Measurements from ENCODE around the gene PRR36.

DNA sequence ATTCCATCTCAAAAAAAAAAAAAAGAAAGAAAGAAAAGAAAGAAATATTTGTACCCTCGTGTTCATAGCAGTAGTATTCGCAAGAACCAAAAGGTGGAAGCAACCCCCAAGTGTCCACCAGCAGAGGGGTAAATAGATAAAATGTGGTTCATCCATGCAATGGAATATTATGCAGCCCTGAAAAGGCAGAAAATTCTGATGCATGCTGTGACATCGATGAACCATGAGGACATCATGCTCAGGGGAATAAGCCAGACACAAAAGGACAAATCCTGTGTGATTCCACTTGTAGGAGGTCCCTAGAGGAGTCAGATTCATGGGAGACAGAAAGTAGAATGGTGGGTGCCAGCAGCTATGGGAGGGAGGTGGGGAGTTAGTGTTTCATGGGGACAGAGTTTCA lies 7.7 kb upstream of the PRR36 start:
- TF ChIP-seq, protein P1, sequence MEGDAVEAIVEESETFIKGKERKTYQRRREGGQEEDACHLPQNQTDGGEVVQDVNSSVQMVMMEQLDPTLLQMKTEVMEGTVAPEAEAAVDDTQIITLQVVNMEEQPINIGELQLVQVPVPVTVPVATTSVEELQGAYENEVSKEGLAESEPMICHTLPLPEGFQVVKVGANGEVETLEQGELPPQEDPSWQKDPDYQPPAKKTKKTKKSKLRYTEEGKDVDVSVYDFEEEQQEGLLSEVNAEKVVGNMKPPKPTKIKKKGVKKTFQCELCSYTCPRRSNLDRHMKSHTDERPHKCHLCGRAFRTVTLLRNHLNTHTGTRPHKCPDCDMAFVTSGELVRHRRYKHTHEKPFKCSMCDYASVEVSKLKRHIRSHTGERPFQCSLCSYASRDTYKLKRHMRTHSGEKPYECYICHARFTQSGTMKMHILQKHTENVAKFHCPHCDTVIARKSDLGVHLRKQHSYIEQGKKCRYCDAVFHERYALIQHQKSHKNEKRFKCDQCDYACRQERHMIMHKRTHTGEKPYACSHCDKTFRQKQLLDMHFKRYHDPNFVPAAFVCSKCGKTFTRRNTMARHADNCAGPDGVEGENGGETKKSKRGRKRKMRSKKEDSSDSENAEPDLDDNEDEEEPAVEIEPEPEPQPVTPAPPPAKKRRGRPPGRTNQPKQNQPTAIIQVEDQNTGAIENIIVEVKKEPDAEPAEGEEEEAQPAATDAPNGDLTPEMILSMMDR (conservative IDR thresholded peaks at IDR 0.05): no peak
- no peak for TF ChIP-seq EZH2 (IDR thresholded peaks at IDR 0.05; ENCODE audit: low read depth)
